ENCODE results near the gene MIER1.

- no peak for TF ChIP-seq CTCF (IDR thresholded peaks at IDR 0.05)
- no peak for TF ChIP-seq POLR2A (IDR thresholded peaks at IDR 0.05)
Measured at GRCh38 chr1:66998972-66999371, 74.2 kb downstream of the MIER1 start.
